HepG2 (cell line): ENCODE measurements around the gene ABCG4. TPM values are rescaled to one million over a fixed set of nuclear protein-coding genes. Genes with fewer than 3 reads are reported as not detected.

ENCODE experiments used
- GTF2F1 ChIP-seq: fragments of 150-350 bp; IDR thresholded peaks from 2 replicates; pipeline ENCODE4 v1.6.1; 2014; ENCODE audit warnings: low read length
- MTA3 ChIP-seq: sonication (generic); formaldehyde crosslinking; IDR thresholded peaks from 2 replicates; pipeline ENCODE4 v1.4.0; 2020; ENCODE audit warnings: missing genetic modification reagents
- NFE2L1 ChIP-seq: sonication (generic); formaldehyde crosslinking; IDR thresholded peaks from 2 replicates; pipeline ENCODE4 v1.4.0; 2020; ENCODE audit warnings: missing genetic modification reagents, mild to moderate bottlenecking, borderline replicate concordance
- NPAS2 ChIP-seq: sonication (generic); formaldehyde crosslinking; IDR thresholded peaks from 2 replicates; pipeline ENCODE4 v1.8.0; 2022; ENCODE audit warnings: mild to moderate bottlenecking, missing genetic modification reagents, borderline replicate concordance
- POLR2AphosphoS5 ChIP-seq: IDR thresholded peaks from 2 replicates; pipeline ENCODE4 v1.6.1; 2012; ENCODE audit warnings: low read depth, low read length
- TOPORS ChIP-seq: sonication (generic); formaldehyde crosslinking; IDR thresholded peaks from 2 replicates; pipeline ENCODE4 v1.8.0; 2023; ENCODE audit warnings: mild to moderate bottlenecking, missing genetic modification reagents
- U2AF2 ChIP-seq: fragments of 200-400 bp; formaldehyde crosslinking; IDR thresholded peaks from 2 replicates; pipeline ENCODE4 v1.6.1; 2017; ENCODE audit warnings: low read depth, mild to moderate bottlenecking, low read length
- WIZ ChIP-seq: sonication (generic); formaldehyde crosslinking; IDR thresholded peaks from 2 replicates; pipeline ENCODE4 v1.5.1; 2020; ENCODE audit warnings: mild to moderate bottlenecking, missing genetic modification reagents
- ZC3H4 ChIP-seq: sonication (generic); formaldehyde crosslinking; IDR thresholded peaks from 2 replicates; pipeline ENCODE4 v1.4.0; 2020; ENCODE audit warnings: missing genetic modification reagents, borderline replicate concordance
- ZFY ChIP-seq: sonication (generic); formaldehyde crosslinking; IDR thresholded peaks from 2 replicates; pipeline ENCODE4 v1.4.0; 2020; ENCODE audit warnings: missing genetic modification reagents
- ZIK1 ChIP-seq: sonication (generic); formaldehyde crosslinking; IDR thresholded peaks from 2 replicates; pipeline ENCODE4 v1.5.0; 2020; ENCODE audit warnings: mild to moderate bottlenecking, low read depth, missing genetic modification reagents, borderline replicate concordance
- ZNF142 ChIP-seq: sonication (generic); formaldehyde crosslinking; IDR thresholded peaks from 2 replicates; pipeline ENCODE4 v1.4.0; 2020; ENCODE audit warnings: missing genetic modification reagents
- ZNF24 ChIP-seq: fragments of 450-650 bp; IDR thresholded peaks from 2 replicates; pipeline ENCODE4 v1.6.1; 2017; ENCODE audit warnings: antibody characterized with exemption, mild to moderate bottlenecking
- ZNF263 ChIP-seq: sonication (generic); formaldehyde crosslinking; IDR thresholded peaks from 2 replicates; pipeline ENCODE4 v1.4.0; 2020; ENCODE audit warnings: missing genetic modification reagents
- ZNF264 ChIP-seq: sonication (generic); formaldehyde crosslinking; IDR thresholded peaks from 2 replicates; pipeline ENCODE4 v1.4.0; 2020; ENCODE audit warnings: missing genetic modification reagents
- ZNF441 ChIP-seq: sonication (generic); formaldehyde crosslinking; IDR thresholded peaks from 2 replicates; pipeline ENCODE4 v1.7.0; 2021; ENCODE audit warnings: missing genetic modification reagents, borderline replicate concordance
- ZNF558 ChIP-seq: sonication (generic); formaldehyde crosslinking; IDR thresholded peaks from 2 replicates; pipeline ENCODE4 v1.9.0; 2022; ENCODE audit warnings: mild to moderate bottlenecking, missing genetic modification reagents, borderline replicate concordance
- polyA plus RNA-seq, 8 experiments: library from polyadenylated mRNA; depleted of rRNA in 3 of 8; stranded (reverse) in 7 of 8; unstranded in 1 of 8; fragments of >200 nt; fragmentation: Illumina TruSeq in 4 of 8; extraction: Trizol in 4 of 8; gene quantifications; 2 replicates each; pipeline versions ENCODE4 v1.2.1 to v1.2.3, GENCODE V29; 2011 to 2016; ENCODE audit warnings: low read depth in 4 of 8, missing spikeins in 1 of 8, mixed read lengths in 1 of 8; ENCODE audit not compliant: insufficient read depth in 1 of 8
- total RNA-seq, 5 experiments: library from RNA; depleted of rRNA; stranded (reverse); fragments of >200 nt; fragmentation: Illumina TruSeq; extraction: Trizol; gene quantifications; 2 replicates each; pipeline ENCODE4 v1.2.3, GENCODE V29; 2016; ENCODE audit warnings: low read depth in 1 of 5
- TF ChIP-seq, protein P1 (sequence below): sonication (generic); formaldehyde crosslinking; conservative IDR thresholded peaks from 2 replicates; pipeline ENCODE4 v1.8.0; 2022; ENCODE audit warnings: mild to moderate bottlenecking, moderate library complexity, missing genetic modification reagents
- TF ChIP-seq, protein P2 (sequence below): sonication (generic); formaldehyde crosslinking; IDR thresholded peaks from 2 replicates; pipeline ENCODE4; 2020; ENCODE audit warnings: missing genetic modification reagents, mild to moderate bottlenecking, borderline replicate concordance

Gene ABCG4
- total and polyA plus RNA-seq, 2 of the 13 experiments (the other 11 are each of a cell fraction or from before 2014, with no cell fraction given): not detected

DNA sequence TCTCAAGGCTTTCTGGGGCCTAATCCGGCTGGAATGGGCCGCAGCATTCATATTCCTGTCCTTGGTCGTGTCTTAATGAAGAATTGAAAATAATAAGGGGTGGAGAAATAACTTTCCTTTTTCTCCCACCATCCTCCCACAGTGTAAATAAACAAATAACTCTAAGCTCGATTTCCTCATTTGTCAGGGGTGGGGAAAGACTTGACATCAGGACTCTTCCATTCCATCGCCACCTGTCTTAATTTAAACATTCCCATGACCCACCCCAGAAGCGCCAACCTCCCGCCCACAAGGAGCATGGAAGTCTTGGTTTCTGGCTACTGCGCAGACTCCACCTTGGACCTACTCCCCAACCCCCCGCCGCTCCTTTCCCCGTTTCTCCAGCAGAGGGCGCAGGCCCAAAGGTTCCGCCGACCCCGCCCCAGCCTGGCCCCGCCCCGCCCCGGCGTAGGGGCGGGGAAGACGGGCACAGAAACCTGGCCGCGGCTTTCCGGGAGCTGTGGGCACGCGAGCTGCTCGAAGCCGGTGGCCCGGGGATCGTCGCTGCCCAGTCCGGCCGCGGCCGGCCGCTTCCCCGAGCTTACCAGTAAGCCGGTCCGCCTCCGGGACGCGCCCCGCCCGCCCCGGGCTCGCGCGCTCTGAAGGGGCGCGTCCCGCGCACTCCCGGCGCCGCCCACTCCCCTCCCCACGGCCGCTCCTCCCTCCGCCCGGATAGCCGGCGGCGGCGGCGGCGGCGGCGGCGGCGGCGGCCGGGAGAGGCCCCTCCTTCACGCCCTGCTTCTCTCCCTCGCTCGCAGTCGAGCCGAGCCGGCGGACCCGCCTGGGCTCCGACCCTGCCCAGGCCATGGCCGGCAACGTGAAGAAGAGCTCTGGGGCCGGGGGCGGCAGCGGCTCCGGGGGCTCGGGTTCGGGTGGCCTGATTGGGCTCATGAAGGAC is 57.0 kb downstream of the ABCG4 start, which contains the start of gene CBL (continued):
- TF ChIP-seq U2AF2: no peak
- peak; percentile 68; the same call in 1 of the 2 replicates for TF ChIP-seq ZNF441 (CRISPR knock-in tag)
- TF ChIP-seq NPAS2 (CRISPR knock-in tag): no peak
- no peak for TF ChIP-seq NFE2L1 (CRISPR knock-in tag)
- TF ChIP-seq, protein P1, sequence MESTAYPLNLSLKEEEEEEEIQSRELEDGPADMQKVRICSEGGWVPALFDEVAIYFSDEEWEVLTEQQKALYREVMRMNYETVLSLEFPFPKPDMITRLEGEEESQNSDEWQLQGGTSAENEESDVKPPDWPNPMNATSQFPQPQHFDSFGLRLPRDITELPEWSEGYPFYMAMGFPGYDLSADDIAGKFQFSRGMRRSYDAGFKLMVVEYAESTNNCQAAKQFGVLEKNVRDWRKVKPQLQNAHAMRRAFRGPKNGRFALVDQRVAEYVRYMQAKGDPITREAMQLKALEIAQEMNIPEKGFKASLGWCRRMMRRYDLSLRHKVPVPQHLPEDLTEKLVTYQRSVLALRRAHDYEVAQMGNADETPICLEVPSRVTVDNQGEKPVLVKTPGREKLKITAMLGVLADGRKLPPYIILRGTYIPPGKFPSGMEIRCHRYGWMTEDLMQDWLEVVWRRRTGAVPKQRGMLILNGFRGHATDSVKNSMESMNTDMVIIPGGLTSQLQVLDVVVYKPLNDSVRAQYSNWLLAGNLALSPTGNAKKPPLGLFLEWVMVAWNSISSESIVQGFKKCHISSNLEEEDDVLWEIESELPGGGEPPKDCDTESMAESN: peak; percentile 76; the same call in 1 of the 2 replicates
- TF ChIP-seq TOPORS (CRISPR knock-in tag): 0 out of 2 replicates have a peak, but pooled peaks have one; percentile 38
- TF ChIP-seq ZIK1: 0 out of 2 replicates have a peak, but pooled peaks have one; percentile 57
- TF ChIP-seq WIZ (CRISPR knock-in tag): no peak
- no peak for TF ChIP-seq ZNF558 (CRISPR knock-in tag)
- TF ChIP-seq ZFY (CRISPR knock-in tag): peak; percentile 51
- TF ChIP-seq ZNF142 (CRISPR knock-in tag): no peak
- no peak for TF ChIP-seq MTA3 (CRISPR knock-in tag)
- TF ChIP-seq GTF2F1: no peak
- TF ChIP-seq ZNF264 (CRISPR knock-in tag): no peak
- TF ChIP-seq, protein P2, sequence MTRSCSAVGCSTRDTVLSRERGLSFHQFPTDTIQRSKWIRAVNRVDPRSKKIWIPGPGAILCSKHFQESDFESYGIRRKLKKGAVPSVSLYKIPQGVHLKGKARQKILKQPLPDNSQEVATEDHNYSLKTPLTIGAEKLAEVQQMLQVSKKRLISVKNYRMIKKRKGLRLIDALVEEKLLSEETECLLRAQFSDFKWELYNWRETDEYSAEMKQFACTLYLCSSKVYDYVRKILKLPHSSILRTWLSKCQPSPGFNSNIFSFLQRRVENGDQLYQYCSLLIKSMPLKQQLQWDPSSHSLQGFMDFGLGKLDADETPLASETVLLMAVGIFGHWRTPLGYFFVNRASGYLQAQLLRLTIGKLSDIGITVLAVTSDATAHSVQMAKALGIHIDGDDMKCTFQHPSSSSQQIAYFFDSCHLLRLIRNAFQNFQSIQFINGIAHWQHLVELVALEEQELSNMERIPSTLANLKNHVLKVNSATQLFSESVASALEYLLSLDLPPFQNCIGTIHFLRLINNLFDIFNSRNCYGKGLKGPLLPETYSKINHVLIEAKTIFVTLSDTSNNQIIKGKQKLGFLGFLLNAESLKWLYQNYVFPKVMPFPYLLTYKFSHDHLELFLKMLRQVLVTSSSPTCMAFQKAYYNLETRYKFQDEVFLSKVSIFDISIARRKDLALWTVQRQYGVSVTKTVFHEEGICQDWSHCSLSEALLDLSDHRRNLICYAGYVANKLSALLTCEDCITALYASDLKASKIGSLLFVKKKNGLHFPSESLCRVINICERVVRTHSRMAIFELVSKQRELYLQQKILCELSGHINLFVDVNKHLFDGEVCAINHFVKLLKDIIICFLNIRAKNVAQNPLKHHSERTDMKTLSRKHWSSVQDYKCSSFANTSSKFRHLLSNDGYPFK (CRISPR knock-in tag): no peak
- no peak for TF ChIP-seq ZNF24
- no peak for TF ChIP-seq ZC3H4 (CRISPR knock-in tag)
- TF ChIP-seq ZNF263 (CRISPR knock-in tag): no peak
- peak; percentile 27 for TF ChIP-seq POLR2AphosphoS5
